HFF-Myc (cell line): ENCODE data around the gene USB1.
A peak's percentile ranks its signal among the peaks of the same experiment; 100 is the strongest.

Source experiments
- DNase-seq: peaks from one replicate; pipeline ENCODE4 v3.0.0-alpha.2; 2011; ENCODE audit warnings: low read depth; ENCODE audit errors: extremely low read depth
- H3K4me3 ChIP-seq: replicated peaks from 2 replicates; pipeline ENCODE4 v1.5.1; 2011; ENCODE audit warnings: low read depth, mild to moderate bottlenecking, control low read depth, low read length
- TF ChIP-seq, protein P1 (sequence below): IDR thresholded peaks from 2 replicates; pipeline ENCODE4 v1.5.1; 2012; ENCODE audit warnings: mild to moderate bottlenecking, low read depth, low read length, control low read depth; ENCODE audit errors: missing control alignments

Gene USB1

DNA sequence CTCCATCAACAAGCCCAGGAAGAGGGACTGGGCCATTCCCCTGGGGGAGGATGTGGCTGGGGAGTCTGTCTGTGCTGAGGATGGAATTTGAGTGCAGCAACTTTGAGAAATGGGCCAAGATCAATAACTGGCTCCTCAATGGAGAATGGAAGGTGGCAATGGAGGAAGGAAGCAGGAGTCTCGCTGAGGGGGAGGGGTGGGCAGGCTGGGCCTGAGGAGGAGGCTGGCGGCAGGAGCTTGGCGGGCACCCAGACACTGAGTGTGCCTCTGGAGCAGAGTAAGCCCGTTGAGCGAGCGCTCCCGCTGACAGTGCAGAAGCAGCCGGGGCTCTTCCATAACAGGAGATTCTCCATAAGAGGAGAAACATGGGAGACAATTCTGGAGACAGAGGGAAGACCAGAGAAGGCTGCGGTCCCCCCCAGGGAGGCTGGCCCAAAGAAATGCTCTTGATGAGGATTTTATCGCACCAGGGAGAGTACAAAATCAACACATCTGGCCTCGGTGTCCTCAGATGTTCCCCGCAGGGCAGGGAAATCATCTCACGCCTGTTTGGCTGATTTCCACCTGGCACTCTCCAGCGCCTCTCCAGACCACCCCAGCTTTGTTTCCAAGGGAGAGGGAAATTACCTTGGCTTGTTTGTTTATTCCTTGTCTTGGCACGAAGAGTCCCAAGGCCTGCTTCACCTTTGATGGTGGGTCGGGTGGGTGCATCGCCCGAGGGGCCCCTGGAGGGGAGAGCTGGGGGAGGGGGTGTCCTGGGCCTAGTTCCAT, 21.6 kb downstream of the USB1 start:
- no peak overlapping the region for H3K4me3 ChIP-seq
- no peak for DNase-seq
- TF ChIP-seq, protein P1, sequence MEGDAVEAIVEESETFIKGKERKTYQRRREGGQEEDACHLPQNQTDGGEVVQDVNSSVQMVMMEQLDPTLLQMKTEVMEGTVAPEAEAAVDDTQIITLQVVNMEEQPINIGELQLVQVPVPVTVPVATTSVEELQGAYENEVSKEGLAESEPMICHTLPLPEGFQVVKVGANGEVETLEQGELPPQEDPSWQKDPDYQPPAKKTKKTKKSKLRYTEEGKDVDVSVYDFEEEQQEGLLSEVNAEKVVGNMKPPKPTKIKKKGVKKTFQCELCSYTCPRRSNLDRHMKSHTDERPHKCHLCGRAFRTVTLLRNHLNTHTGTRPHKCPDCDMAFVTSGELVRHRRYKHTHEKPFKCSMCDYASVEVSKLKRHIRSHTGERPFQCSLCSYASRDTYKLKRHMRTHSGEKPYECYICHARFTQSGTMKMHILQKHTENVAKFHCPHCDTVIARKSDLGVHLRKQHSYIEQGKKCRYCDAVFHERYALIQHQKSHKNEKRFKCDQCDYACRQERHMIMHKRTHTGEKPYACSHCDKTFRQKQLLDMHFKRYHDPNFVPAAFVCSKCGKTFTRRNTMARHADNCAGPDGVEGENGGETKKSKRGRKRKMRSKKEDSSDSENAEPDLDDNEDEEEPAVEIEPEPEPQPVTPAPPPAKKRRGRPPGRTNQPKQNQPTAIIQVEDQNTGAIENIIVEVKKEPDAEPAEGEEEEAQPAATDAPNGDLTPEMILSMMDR: no peak

DNA sequence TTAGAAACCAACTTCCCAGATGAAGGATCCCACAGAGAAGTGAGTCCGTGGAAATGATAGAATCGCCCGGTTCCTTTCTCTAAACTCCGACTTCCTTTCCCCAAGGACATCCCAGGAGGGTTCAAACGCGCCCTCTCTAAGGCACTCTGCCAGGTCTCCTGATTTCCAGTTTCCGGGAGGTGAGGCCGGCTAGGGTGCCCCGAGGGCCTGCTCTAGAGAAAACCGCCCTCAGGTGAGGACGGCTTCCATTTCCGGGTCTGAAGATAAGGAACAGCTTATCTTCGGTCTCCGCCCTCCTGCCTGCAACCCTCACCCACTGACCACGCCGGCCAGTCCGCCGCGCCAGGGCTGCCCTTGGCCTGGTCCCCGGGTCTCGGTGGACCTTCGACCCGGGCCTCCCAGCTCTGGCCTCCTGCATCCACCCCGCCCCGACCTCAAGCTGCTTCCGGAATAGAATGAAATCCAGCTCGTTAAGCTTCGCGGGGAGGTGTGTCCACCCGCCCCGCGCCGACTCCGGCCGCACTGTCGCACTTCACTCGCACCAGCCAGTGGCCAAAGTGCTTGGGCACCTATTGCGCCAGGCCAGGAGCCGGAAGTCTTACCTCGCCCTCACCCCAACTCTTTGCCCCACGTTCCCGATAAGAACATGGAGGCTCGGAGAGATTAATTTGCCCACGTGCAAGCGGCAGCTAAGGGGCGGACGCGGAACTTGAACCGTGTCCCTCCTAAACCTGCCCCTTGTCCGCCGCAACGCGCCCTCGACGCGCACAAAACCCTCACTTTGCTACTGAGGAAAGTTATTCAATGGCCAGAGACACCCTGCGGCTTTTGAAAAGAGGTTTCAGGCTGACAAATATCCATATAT, 23.5 kb downstream of the USB1 start:
- H3K4me3 ChIP-seq: peak overlapping the region; percentile 42
- TF ChIP-seq, protein P1: no peak
- no peak for DNase-seq

DNA sequence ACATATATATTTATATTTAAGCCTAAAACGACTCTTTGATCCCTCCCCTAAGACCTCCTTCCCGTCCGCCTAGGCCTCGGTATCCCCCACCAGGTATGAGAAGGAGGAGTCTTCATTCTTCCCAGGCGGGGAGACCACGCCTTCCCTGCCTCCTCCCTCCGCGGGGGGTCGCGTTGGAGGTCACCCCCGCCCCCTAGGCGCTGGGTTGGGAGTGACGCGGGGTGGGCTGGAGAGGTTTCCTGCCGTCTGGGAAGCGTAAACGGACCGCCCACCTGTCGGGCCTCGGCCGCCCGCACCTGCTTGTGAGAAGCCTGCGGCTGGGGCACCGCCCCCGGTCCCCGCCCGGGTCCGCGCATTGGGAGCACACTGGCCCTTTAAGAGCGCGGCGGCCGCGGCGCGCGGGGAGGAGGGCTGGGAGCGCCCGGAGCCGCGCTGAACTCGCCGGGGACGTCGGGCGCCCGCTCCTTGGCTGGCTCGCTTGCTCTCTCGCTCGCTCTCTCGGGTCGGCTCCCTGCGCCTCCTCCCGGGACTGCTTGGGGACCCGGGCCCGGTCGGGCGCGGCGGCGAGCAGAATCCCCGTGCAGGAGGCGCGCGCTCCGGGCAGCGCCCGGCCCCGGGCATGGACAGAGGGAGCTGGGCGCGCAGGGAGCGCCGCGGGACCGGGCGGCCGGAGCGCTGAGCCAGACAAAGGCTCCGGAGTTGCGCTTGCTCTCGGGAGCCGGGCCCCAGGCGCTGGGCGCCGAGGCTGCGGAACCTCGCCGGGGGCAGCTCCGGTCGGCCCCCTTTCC, 24.3 kb downstream of the USB1 start, which contains the start of gene MMP15:
MMP15 (plus strand) TSS at position 404 of the 788 bp plus-strand sequence. CDS start 597 bp downstream, outside the sequence.
- no peak for DNase-seq
- peak within 1 kb of the TSS; percentile 42 for H3K4me3 ChIP-seq

DNA sequence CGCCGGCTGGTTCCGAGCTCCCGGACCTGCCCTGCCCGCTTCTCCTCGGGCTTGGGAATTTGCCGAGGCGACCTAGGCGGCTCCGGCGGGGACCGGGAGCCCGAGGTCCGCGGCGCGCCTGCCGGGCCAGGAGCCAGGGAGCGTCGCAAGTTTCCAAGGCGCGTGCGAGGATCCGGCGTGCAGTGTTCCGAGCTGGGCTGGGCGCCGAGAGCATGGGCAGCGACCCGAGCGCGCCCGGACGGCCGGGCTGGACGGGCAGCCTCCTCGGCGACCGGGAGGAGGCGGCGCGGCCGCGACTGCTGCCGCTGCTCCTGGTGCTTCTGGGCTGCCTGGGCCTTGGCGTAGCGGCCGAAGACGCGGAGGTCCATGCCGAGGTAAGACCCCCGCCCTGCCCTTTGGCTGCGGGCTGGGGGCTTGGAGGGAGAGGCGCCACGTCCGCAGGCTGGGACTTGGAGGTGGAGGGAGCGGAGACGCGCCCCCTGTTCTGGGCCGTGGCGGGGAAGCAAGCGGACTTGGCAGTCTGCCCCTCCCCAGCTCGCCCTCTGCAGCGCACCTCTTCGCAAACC, 25.0 kb downstream of the USB1 start:
- TF ChIP-seq, protein P1: no peak
- peak overlapping the region; percentile 42 for H3K4me3 ChIP-seq
- DNase-seq: no peak

More for the DNA sequence above, 24.3 kb downstream of the USB1 start, which contains the start of gene MMP15:
- TF ChIP-seq, protein P1: no peak

DNA sequence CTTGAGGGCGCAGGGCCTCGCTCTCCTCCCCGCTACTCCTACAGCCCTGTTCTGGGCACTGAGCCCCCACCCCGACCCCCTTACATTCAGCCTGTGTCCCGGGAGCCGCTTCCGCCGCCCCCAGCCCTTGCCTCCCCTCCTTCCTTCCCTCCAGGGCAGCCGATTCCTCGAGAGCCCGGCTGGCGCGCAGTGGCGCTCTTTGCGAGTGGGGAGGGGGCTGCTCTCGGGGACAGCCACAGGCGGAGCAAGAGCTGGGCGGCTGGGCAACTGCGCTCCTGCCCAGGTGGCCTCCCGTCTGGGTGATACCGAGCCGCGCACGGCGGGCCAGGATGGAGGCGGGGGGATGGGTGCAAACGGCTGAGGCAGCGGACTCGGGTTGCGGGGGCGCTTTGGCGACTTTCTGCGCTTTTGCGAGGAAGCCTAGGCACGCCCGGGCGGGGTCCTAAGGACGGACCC, 25.5 kb downstream of the USB1 start:
- TF ChIP-seq, protein P1: no peak
- no peak for DNase-seq
- H3K4me3 ChIP-seq: peak overlapping the region; percentile 42; the same call in 1 of the 2 replicates
